GM19463 (cell line): ENCODE data around the gene SAMD11.
"Not testable (repeated sequence)": the region's sequence is repeated elsewhere in the genome, so short reads cannot be mapped to it uniquely, and the experiment has no call there.

Source experiments
- ATAC-seq: cut with Tn5 transposase; IDR thresholded peaks from one replicate; pipeline ENCODE4 v1.9.1; 2021; ENCODE audit warnings: mild to moderate bottlenecking, moderate library complexity; ENCODE audit not compliant: unreplicated experiment

SAMD11 gene

DNA sequence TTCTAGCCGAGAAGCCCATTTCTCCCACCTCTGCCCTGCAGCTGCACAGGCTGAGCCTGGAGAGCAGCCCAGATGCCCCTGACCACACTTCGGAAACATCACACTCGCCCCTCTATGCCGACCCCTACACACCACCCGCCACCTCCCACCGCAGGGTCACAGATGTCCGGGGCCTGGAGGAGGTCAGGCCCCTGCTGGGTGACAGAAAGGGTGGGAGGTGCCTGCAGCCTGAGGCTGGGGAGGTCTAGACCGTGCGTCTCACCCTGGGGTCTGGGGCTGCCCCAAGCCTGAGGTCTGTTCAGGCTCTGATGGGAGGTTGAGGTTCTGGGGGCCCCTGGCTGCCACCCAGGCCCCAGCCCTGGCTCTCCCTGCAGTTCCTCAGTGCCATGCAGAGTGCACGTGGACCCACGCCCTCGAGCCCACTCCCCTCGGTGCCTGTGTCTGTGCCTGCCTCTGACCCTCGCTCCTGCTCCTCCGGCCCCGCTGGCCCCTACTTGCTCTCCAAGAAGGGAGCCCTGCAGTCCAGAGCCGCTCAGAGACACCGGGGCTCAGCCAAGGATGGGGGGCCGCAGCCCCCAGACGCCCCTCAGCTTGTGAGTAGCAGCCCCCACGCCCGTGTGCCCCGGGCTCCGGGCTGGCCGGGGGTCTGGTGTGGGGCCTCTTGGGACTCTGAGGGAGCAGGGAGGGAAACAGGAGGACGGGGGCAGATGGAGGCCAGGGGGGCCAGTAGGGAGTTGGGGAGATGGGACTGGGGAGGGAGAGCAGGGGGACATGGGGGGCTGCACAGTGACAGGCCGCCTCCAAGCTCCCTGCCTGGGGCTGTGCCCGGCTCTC is 50.0 kb downstream of the SAMD11 start:
- no peak for ATAC-seq

DNA sequence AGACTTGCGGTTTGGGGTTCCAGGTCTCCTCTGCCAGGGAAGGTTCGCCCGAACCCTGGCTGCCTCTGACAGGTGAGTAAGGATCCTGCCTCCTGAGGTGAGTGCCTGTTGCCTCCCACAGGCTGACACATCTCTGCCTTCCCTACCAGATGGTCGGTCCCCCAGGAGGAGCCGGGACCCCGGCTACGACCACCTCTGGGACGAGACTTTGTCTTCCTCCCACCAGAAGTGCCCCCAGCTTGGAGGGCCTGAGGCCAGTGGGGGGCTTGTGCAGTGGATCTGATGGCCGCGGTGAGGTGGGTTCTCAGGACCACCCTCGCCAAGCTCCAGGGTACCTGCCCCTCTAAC is 50.5 kb downstream of the SAMD11 start:
- no peak for ATAC-seq

DNA sequence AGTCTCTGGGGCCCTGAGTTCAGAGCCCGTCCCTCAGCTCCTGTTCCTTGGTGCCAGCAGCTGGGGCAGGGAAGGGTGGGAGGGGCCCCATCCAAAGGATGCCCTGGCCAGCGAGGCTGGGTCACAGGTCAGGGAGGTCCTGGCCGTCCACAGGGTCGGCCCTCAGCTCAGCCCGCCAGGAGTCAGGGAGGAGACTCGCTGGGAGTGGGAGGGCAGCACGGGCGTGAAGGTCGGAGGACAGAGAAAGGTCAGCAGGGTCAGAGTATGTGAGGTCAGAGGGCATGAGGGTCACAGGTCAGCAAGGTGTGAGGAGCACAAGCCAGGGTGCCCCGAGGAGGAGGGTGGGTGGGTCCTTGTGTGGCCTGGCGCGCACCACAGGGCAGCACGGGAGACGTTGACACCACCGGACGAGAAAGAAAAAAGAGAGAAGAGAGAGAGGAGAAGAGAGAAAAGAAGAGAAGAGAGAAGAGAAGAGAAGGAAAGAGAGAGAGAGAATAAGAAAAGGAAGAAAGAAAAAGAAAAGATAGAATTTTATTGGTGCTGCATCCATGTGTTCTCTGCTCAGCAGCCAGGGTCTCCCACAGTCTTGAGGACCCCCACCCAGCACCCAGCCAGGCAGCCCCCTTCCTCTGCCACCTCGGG is 51.1 kb downstream of the SAMD11 start:
- ATAC-seq: no peak

DNA sequence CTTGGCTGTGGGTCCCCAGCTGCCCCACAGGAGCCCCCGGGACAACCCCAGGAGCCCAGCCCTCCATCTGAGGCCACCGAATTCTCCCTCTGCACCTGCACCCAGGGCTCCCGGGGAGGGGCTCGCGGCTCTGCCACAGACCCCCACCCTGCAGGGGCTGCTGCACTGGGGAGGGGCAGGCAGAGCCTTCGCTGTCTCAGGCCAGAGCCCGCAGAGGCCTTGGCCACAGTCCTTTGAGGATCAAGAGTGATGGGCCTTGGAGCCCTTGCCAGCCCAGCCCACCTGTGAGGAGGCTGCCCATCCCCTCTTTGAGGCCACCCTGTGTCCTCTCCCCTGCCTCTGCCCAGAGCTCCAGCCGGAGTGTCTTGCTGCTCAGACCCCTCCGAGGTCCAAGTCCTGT is 51.6 kb downstream of the SAMD11 start:
- no peak for ATAC-seq

DNA sequence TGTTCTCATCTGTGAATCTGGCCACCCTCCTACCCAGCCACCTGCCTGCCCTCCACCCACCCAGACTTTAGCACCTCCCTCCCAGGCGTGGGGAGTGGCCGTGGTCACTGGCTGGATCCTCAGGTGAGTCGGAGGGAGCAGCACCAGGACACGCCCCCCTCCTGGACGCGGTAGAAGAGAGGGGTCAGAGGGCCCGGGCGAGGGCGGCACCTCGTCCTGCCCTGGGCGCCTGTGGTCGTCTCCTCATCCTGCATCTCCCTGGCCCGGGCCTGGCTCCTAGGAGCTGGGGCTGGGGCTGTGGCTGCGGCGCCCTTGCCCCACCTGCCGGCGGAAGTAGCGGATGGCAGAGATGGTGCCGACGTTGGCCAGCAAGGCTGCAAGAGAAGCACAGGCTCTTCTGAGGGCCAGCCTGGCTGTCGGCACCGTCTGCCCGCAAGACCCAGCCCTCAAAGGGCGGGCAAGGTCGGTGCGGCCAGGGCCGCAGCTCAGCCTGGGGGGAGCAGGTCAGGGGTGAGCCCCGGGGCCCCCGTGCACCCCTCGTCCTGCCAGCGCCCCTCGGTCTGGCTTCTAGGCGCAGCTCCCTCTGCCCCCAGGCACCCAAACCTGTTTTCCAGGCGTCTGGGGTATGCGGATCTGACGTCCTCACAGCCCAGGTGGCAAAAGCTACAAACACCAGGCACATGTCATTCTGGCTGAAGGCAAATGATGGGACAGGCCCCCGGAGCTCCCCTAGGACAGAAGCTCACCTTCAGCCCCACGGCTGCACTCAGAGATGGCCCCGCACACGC is 52.4 kb downstream of the SAMD11 start:
- ATAC-seq: no peak

DNA sequence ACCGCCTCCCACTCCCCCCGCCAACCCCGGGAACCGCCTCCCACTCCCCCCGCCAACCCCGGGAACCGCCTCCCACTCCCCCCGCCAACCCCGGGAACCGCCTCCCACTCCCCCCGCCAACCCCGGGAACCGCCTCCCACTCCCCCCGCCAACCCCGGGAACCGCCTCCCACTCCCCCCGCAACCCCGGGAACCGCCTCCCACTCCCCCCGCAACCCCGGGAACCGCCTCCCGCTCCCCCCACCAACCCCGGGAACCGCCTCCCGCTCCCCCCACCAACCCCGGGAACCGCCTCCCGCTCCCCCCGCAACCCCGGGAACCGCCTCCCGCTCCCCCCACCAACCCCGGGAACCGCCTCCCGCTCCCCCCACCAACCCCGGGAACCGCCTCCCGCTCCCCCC is 53.1 kb downstream of the SAMD11 start:
- not testable (repeated sequence) for ATAC-seq

DNA sequence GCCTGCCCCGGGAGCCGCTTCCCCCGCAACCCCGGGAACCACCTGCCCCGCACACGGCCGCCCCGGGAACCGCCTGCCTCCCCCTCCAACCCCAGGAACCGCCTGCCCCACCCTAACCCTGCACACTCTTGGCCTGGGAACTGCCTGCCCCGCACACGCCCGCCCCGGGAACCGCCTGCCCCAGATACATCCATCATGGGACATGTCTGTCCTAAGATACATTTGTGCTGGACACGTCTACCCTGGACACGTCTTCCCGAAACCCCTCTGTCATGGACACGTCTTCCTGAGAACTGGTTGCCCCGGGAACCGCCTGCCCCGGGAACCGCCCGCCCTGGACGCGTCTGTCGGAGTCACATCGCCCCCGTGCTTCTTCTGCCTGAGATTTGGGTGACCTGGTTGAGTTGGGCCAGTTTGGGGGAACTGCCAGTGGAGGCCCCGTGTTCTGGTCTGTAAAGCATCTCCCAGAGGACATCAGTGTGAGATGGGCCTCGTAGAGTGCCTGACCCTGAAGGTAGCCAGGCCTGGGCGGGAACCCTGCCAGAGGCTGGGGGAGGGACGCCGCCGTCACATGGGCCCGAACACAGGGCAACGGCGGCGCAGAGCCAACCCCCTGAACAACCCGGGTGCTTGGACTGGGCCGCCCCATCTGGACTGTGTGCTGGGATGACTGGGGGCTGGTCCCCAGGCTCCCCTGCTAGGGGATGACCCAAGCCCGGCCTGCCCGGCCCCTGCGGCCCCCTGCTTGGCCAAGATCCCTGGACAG is 54.5 kb downstream of the SAMD11 start:
- no peak for ATAC-seq

DNA sequence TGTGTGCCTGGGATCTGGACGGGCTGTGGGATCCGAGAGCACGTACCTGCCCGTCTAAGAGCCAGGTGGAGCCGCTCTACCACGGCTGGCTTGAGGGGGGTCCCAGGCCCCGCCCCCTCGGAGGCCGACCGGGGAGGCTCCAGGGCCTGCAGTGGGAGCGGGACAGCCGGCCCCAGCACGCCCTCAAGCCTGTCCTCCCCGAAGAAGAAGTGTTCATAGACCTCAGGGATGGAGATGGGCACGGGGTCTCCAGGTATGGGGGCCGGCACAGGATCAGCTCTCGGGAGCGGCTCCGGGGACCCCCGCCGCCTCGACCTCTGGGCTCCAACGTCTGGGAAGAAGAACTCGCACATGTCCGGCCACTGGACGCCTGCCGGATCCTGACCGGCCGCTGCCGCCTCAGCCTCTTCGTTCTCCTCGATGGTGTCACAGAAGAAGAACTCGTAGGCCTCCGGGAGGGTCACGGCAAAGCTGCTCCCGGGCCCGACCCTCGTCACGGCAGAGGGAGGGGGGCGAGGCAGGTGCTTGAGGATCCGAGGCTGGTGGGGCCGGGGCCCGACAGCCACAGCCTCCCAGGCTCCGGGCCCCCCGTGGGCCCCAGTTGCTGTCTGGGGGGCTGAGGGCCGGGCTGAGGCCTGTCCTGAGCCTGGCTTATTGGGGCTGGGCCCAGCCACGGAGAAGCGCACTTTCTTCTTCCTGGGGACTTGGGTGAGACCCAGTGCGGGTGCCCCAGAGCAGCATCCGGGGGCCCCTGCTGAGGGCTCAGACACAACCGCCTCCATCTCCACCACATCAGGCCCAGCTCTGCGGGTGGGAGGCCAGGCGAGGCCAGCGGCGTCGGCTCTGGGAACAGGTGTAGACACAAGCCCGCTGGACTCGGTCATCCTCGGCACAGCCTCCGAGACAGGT is 55.4 kb downstream of the SAMD11 start:
- no peak for ATAC-seq

DNA sequence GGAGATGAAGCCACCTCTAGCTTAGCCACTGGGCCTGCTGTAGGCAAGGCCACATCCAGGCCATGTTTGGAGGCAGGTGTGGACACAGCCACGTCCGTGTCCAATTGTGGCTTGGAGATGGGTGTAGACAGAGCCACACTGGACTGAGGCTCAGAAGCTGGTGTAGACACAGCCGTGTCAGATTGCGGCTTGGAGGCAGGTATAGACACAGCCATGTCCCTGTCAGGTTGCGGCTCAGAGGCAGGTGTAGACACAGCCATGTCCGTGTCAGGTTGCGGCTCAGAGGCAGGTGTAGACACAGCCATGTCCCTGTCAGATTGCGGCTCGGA is 56.0 kb downstream of the SAMD11 start:
- no peak for ATAC-seq

DNA sequence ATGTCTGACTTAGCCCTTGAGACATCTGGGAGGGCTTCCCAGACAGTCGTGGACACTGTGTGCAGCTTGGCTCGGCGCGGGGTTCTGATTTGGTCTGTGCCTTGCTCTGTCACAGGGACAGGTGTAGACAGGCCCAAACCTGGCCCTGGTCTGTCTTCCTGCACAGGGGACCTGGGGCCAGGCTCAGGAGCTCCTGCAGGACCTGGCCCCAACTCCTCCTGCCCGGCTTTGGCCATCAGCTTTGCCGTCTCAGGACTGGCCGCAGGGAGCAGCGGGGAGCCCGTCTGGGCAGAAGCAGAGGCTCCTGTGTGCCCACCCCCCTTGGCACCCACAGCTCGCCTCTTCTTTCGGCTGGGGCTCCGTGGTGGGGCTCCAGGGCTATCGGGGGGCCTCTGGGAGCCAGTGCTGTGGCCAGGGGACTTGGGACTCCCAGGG is 56.4 kb downstream of the SAMD11 start:
- ATAC-seq: no peak

DNA sequence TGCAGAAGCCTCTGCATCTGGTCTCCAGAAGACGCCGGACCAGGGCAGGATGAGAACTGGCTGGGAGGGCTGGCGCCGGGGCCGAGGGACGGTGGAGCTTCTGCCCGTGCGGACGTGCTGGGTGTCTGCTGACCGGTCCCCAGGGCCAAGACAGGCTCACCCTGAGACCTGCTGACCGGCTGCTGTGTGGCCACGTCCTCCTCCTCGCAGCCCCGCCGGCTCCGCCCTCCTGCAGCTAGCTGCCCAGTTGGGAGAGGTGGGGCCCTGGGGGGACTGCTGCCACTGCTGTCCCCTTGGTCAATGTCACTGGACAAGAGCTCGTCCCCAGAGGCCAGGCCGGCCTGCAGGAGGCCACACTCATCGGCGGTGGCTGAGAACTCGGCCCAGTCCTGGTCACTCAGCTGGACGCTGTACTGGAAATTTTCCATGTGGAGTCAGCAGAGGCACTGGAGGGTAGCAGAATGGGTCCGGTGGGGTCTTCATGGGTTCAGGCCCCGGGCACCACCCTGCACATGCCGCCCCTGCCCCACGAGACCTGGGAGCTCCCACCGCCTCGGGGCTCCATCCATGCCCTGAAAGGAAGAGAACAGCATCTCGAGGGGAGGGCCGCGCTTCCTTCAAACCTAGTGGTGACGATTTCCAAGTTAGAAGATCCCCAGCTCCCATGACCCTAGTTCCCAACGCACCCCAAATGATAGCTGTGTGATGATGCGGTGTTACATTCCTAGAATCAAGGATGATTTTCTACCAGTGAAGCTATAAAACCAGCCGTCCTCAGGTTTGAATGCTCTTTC is 57.1 kb downstream of the SAMD11 start:
- no peak for ATAC-seq

DNA sequence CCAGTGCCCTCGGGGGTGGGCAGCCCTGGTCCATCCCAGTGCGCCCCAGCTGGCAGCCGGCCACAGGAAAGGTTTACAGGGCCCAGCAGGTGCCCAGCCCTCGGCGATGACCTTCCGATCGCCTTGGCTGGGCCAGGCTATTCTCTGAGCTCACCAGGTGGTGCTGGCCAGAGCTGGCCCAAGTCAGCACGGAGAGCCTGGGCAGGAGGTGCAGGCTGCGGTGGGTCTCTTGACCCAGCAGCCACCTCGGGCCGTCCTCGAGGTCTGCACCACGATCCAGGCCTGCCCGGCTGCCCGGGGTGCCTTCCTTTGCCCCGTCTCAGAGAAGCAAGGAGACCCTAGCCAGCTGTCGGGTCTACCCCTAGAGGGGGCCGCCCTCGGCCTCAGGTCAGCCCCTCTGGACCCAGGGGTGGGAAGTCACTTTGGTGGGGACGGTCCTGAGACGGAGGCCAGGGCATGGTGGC is 57.8 kb downstream of the SAMD11 start:
- ATAC-seq: no peak

DNA sequence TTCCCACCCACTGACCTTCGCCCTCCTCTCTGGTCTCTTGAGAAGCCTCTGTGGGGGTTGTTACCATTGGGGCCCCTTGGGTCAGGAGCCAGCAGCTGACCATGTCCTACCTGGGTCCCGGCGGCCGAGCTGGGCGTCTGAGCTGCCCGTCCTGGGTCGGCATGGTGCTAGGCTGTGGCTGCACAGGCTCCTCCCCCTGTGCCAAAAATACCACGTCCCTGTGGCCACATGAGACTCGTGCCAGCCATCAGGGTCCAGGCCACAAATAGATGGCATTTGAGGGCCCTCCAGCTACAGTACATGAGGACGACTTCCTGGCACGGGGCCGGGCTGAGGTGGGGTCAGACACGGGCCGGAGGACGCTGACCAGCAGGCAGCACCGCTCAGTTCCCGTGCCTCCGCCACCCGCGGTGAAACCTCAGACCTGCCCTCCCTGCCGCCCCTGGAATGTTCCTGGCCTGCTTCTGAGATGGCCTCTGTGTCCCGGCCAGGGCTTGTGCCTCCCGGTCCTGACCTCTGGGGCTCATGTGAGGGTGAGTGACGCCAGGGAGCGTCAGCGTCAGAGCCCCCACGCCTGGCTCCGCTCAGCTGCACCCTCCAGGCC is 58.3 kb downstream of the SAMD11 start, which contains the start of gene PERM1:
Gene PERM1, minus strand, starts transcription at position 139 of the 604 bp plus-strand sequence. CDS start 1,064 bp downstream, outside the sequence.
- no peak for ATAC-seq

DNA sequence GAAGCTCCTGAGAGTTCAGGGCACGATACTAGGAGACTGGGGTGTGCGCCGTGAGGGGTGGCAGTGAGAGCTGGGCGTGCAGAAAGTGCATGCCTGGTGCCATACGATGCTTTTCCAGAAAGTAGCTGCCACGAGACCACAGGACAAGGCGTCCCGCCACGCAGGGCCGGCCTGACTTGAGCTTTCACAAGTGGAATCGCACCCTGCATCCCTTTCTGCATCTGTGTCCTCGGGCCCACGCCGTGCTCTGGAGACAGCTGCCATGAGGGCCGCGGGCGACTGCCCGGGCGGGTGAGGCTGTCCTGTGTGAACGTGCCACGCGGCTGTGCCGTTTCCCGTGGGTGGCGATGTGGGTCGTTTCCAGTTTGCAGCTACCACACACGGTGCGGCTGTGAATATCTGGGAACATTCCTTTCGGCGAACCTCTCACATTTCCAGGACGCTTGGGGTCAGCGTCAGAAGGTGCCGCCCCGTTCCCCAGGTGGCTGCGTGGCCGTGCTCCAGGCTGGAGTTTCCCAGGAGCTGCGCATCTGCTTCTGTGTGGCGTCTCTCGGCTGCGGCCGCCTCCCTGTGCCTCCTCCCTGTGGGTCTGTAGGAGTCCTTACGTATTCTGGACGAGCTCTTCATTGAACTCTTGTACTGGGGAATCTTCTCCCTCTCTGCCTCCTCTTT is 59.2 kb downstream of the SAMD11 start:
- ATAC-seq: no peak

DNA sequence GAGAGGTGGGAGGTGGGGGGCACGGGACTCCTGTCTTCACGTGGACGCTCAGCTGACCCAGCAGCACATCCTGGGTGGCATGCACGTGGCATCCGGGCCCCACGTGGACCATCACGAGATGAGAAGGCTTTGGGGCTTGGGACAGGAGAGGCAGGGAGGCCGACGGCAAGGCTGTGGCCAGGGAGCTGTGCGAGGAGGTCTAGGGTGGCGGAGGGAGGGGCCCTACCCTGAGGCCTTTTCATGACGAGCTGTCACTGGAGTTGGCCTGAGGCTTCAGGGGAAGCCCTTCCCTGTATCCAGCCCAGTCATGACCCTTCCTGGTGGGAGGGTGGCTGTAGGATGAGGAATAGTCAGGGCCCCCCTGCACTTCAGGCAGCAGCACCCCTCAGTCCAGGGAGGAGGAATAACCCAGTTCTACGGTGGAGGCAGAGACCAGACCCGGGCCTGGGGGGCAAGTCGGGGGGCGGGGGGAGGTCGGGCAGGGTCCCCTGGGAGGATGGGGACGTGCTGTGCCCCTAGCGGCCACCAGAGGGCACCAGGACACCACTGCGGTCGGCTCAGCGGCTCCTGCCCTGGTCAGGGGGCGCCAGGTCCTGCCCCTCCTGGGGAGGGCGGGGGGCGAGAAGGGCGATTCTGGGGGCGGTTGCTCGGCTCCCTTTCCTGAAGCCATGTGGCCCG is 60.2 kb downstream of the SAMD11 start:
- no peak for ATAC-seq

DNA sequence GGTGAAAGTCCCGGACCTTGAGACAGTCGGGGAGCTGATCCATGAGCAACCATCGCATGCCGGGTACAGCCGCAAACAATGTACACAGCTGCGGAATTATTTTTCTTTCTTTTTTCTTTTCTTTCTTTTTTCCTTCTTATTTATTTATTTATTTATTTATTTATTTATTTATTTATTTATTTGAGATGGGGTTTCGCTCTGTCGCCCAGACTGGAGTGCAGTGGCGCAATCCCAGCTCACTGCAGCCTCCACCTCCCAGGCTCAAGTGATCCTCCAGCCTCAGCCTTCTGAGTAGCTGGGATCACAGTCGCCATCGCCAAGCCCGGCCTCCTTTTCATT is 60.7 kb downstream of the SAMD11 start:
- ATAC-seq: no peak

DNA sequence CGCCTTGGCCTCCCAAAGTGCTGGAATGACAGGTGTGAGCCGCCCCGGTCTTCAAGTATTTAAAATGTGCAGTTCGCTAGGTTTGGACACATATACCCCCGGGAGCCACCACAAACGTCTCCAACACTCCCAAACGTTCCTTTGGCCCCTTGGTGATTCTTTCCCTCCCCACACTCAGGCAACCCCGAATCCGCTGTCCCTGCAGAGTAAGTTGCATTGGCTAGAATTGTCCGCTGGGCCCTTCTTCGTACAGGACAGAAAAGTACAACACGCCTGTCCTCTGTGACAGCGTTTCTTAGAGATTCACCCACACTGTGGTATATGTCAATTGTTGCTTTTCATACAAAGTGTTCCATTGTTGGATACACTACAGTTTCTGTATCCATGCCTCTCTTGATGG is 61.4 kb downstream of the SAMD11 start:
- ATAC-seq: no peak

DNA sequence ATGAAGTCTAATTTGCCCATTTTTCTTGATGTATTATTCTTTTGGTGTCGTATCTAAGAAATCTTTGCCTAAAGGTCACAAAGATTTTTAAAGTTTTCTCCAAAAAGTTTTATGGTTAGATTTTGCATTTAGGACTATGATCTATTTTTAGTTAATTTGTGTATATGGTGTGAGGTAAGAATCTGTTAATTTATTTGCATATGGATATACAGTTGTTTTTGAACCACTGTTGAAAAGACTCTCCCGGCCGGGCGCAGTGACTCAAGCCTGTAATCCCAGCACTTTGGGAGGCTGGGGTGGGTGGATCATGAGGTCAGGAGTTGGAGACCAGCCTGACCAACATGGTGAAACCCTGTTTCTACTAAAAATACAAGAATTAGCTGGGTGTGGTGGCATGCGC is 64.3 kb downstream of the SAMD11 start:
- not testable (repeated sequence) for ATAC-seq
